Esophagus muscularis mucosa (tissue), 4 donors: Measurements from ENCODE around the gene KIAA1614.

Experiments used
- EP300 ChIP-seq: sonication (generic); formaldehyde crosslinking; IDR thresholded peaks from one replicate; pipeline ENCODE4 v1.6.1; 2017; ENCODE audit warnings: antibody characterized with exemption
- POLR2A ChIP-seq: fragments of 450-650 bp; IDR thresholded peaks from one replicate; pipeline ENCODE4 v1.6.1; 2017; ENCODE audit warnings: antibody characterized with exemption, moderate library complexity, mild to moderate bottlenecking, low read depth
- POLR2AphosphoS5 ChIP-seq, 2 donors: sonication (generic); formaldehyde crosslinking; IDR thresholded peaks; one replicate each; pipeline ENCODE4 v1.6.1; 2017; ENCODE audit warnings: antibody characterized with exemption in 2 of 2
- TF ChIP-seq, protein P1 (sequence below), 3 experiments: fragments of 200-600 bp in 2 of 3; fragments of 450-650 bp in 1 of 3; sonication (generic) in 2 of 3; IDR thresholded peaks; one replicate each; pipeline ENCODE4 v1.5.1; 2017 to 2019; ENCODE audit warnings: antibody characterized with exemption in 3 of 3, mild to moderate bottlenecking in 2 of 3, moderate library complexity in 1 of 3

- TF ChIP-seq, protein P1, sequence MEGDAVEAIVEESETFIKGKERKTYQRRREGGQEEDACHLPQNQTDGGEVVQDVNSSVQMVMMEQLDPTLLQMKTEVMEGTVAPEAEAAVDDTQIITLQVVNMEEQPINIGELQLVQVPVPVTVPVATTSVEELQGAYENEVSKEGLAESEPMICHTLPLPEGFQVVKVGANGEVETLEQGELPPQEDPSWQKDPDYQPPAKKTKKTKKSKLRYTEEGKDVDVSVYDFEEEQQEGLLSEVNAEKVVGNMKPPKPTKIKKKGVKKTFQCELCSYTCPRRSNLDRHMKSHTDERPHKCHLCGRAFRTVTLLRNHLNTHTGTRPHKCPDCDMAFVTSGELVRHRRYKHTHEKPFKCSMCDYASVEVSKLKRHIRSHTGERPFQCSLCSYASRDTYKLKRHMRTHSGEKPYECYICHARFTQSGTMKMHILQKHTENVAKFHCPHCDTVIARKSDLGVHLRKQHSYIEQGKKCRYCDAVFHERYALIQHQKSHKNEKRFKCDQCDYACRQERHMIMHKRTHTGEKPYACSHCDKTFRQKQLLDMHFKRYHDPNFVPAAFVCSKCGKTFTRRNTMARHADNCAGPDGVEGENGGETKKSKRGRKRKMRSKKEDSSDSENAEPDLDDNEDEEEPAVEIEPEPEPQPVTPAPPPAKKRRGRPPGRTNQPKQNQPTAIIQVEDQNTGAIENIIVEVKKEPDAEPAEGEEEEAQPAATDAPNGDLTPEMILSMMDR (IDR thresholded peaks at IDR 0.05), result no peak
- TF ChIP-seq EP300, result no peak
- no peak for TF ChIP-seq POLR2A
- TF ChIP-seq POLR2AphosphoS5 (IDR thresholded peaks at IDR 0.05), result no peak
These were observed 48.9 kb downstream of the KIAA1614 start for GRCh38 chr1:180961622-180962021.
